SJSA1 (cell line): ENCODE measurements around the gene USP20. TPM values are rescaled to one million over a fixed set of nuclear protein-coding genes. Genes with fewer than 3 reads are reported as not detected.

Experiments used
- total RNA-seq: library from RNA; depleted of rRNA; stranded (reverse); fragments of >200 nt; shearing (Covaris generic); gene quantifications from 2 replicates; pipeline ENCODE4 v1.2.3, GENCODE V29; 2014; rRNA removed

The USP20 gene
- total RNA-seq, 1 experiment from 2014 or later = 2.1 TPM

Other genes with a start within 250 kb of the USP20 start
- not detected in 2 replicates for gene C9orf50, start 214.4 kb upstream of the USP20 start, total RNA-seq
- gene NTMT1, start 209.3 kb upstream of the USP20 start, total RNA-seq = 30.8 and 35.9 TPM in 2 replicates
- gene ASB6, start 193.3 kb upstream of the USP20 start, total RNA-seq = 14.5 and 14.9 TPM in 2 replicates
- gene PRRX2, start 169.8 kb upstream of the USP20 start, total RNA-seq = 9.8 and 14.0 TPM in 2 replicates
- gene PTGES, start 82.4 kb upstream of the USP20 start, total RNA-seq = 2.4 and 5.4 TPM in 2 replicates
- 24.9 and 38.3 TPM in 2 replicates for gene TOR1B, start 32.3 kb upstream of the USP20 start, total RNA-seq
- 29.4 and 42.8 TPM in 2 replicates for gene TOR1A, start 11.3 kb upstream of the USP20 start, total RNA-seq
- 56.2 and 59.3 TPM in 2 replicates for gene C9orf78, start 183 bp upstream of the USP20 start, total RNA-seq
- 24.3 and 27.4 TPM in 2 replicates for gene FNBP1, start 207.7 kb downstream of the USP20 start, total RNA-seq
- 16.1 and 25.5 TPM in 2 replicates for gene GPR107, start 218.4 kb downstream of the USP20 start, total RNA-seq